GM19351 (cell line): ENCODE measurements around the gene RAB43.
"Not testable (repeated sequence)": the region's sequence is repeated elsewhere in the genome, so short reads cannot be mapped to it uniquely, and the experiment has no call there.

Experiments
- ATAC-seq: cut with Tn5 transposase; IDR thresholded peaks from one replicate; pipeline ENCODE4 v1.9.1; 2021; ENCODE audit warnings: mild to moderate bottlenecking, moderate library complexity; ENCODE audit not compliant: unreplicated experiment

RAB43 gene

GRCh38 chr3:129100274-129100673, 21.3 kb downstream of the RAB43 start:
- ATAC-seq = no peak

GRCh38 chr3:129095285-129095684, 26.3 kb downstream of the RAB43 start:
- ATAC-seq = no peak

GRCh38 chr3:129088312-129088711, 33.3 kb downstream of the RAB43 start:
- ATAC-seq = not testable (repeated sequence)

- ATAC-seq = peak; percentile 64
These were observed 33.7 kb downstream of the RAB43 start for GRCh38 chr3:129087904-129088303.

DNA sequence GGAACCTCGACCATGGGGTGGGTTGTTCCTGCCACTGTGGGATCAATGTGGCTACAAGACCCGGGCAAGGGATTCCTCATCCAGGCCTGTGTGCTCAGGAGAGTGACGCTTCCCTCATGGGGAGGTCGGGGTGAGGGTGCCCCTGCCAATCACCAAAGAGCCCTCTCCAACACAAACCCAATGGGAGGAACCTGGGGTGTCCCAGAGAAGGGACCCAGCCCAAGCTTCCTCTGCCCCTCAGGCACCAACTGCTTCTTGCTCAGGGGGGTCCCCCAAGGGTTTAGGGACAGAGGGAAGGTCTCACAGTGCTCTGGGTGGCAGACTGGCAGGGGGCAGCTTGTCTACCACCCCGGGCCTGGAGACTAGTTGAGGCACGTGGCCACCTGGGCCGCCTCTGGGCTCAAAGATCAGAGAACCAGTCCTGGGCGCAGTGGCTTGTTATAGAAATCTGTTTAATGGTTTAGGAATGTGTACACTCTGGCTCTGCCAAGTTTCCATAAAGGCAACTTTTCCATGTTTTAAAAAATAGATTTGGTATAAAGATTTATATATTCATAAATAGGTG, 34.4 kb downstream of the RAB43 start:
- ATAC-seq = no peak

GRCh38 chr3:129085818-129086217, 35.8 kb downstream of the RAB43 start:
- no peak for ATAC-seq

GRCh38 chr3:129085165-129085715, 36.4 kb downstream of the RAB43 start:
- no peak for ATAC-seq

- ATAC-seq = no peak
These were observed 37.1 kb downstream of the RAB43 start for GRCh38 chr3:129084501-129084900.

DNA sequence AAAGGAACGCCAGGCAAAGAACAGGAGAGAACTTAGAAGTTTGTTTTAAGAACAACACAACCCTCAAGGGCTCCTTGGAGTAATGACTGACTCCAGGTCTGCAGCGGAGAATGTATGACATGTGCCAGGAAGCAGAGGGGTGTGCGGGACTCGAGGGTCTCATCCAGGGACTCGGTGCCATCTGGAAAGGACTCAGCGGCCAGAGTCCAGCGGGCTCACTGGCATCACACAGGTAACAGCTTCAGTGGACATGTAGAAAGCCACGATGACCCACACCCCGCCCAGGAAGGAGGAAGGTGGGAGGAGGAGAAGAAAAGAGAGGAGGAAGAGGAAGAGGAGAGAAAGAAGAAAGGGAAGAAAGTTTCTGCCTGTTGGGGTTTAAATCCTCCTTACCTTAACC, 39.6 kb downstream of the RAB43 start:
- no peak for ATAC-seq

- no peak for ATAC-seq
These were observed 40.1 kb downstream of the RAB43 start for GRCh38 chr3:129081503-129081902.

- no peak for ATAC-seq
These were observed 43.1 kb downstream of the RAB43 start for GRCh38 chr3:129078510-129078909.

DNA sequence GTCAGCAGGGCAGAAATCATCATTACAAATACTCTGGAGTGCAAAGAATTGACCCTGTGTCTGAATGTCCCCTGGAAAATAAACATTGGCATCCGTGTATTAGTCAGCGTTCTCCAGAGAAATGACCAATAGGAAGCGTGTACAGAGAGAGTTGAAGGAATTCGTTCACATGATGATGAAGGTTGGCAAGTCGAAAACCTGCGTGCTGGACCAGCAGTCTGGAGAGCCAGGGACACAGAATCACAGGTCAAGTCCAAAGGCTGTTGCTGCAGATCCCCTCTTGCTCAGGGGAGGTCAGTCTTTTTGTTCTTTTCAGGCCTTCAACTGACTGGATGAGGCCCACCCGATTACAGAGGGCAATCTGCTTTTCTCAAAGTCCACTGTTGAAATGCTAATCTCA, 44.4 kb downstream of the RAB43 start:
- ATAC-seq = no peak

DNA sequence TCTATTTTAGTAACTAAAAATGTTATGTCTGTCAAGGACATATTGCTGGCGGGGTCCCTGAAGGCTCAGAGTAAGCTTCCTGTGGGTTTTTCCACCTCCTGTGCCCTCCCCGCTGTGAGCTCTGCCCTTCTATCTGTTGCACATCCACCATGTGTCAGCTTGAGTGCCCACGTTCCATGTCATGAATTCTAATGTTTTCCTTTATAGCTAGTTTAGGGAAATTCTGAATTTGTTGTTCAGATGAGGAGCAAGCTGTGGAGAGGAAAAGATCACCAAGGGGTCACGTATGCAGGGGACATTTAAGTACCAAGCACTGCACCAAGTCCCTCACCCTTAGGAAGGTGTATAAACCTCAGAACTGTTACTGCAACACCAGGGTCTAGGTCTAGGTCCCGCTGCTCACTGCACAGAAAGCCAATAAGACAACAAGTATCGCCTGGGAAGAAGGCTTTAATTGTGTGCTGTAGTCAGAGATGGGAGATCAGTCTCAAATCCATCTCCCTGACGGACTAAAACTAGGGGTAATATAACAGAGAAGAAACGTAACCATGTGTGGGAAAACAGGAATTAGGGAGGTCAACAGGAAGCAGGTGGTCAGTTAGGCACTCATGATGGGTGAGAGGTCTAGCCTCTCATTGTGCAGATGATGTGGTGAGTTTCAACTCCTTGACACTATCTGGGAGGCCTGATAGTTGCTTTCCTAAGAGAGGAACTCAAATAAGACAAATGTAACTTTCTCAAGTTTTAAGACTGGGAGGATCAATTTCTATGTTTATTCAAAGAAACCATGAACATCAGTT, 51.3 kb downstream of the RAB43 start:
- no peak for ATAC-seq

DNA sequence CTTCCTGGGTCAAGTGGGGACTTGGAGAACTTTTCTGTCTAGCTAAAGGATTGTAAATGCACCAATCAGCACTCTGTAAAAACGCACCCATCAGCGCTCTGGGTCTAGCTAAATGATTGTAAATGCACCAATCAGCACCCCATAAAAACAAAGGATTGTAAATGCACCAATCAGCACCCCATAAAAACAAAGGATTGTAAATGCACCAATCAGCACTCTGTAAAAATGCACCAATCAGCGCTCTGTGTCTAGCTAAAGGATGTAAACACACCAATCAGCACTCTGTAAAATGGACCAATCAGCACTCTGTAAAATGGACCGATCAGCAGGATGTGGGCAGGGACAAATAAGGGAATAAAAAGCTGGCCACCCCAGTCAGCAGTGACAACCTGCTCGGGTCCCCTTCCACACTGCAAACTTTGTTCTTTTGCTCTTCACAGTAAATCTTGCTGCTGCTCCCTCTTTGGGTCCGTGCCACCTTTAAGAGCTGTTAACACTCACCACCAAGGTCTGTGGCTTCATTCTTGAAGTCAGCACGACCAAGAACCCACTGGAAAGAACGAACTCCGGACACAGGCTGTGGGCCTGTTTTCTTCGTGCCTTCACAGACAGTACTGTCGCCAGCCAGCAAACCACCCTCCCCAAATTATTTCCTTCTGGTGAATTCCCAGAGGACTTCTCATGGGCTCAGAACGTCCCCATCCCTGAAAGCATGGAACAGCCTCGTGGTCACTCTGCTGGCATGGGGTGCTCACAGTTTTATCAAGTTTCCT, 52.1 kb downstream of the RAB43 start:
- ATAC-seq = not testable (repeated sequence)

DNA sequence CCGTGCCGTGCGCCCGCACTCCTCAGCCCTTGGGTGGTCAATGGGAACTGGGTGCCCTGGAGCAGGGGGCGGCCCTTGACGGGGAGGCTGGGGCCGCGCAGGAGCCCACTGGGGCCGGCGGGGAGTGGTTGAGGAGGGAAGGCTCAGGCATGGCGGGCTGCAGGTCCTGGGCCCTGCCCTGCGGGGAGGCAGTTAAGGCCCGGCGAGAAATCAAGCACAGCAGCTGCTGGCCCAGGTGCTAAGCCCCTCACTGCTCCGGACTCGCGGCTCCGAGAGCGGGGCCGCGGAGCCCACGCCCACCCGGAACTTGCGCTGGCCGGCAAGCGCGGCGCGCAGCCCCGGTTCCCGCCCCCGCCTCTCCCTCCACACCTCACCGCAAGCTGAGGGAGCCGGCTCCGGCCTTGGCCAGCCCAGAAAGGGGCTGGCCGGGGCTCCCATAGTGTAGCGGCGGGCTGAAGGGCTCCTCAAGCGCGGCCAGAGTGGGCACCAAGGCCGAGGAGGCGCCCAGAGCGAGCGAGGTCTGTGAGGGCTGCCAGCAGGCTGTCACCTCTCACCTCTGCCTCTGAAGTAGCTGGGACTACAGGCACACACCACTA, 53.2 kb downstream of the RAB43 start:
- ATAC-seq = no peak

DNA sequence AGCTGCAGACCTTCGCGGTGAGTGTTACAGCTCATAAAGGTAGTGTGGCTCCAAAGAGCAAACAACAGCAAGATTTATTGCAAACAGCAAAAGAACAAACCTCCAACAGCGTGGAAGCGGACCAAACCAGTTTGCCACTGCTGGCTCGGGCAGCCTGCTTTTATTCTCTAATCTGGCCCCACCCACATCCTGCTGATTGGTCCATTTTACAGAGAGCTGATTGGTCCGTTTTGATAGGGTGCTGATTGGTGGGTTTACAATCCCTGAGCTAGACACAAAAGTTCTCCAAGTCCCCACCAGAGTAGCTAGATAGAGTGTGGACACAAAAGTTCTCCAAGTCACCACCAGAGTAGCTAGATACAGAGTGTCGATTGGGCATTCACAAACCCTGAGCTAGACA, 53.9 kb downstream of the RAB43 start:
- ATAC-seq = not testable (repeated sequence)

DNA sequence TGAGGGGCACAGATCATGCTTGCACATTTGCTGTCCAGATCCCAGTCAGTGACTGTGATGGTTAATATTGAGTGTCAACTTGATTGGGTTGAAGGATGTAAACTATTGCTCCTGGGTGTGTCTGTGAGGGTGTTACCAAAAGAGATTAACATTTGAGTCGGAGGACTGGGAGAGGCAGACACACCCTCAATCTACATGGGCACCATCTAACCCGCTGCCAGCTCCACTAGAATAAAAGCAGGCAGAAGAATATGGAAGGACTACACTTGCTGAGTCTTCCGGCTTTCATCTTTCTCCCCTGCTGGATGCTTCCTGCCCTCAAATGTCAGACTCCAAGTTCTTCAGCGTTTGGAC, 55.9 kb downstream of the RAB43 start:
- ATAC-seq = no peak

DNA sequence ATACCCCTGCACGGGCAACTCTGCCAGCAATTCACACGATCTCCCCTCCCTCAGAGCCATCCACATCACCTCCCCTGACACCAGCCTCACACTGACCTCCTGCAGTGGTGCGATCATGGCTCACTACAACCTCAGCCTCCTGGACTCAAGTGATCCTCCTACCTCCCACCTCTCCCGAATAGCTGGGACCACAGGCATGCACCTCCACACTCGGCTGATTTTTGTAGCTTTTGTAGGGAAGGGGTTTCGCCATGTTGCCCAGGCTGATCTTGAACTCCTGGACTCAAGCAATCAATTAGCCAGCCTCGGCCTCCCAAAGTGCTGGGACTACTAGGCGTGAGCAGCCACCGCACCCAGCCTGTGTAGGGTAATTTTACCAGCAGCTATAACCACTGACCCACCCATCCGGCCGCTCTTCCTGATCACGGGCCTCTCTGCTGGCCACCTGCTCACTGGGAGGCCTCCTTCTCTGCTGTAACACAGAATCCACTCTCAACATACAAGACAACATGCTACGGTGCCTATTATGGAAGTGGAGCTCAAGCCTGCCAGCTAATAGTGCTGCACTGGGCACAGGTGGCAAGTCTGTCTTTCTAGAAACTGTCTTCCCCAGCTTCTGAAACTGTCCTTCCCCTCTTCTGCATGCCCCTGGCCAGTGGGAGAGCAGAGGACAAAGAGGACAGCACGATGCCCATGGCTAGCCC, 56.4 kb downstream of the RAB43 start:
- no peak for ATAC-seq

GRCh38 chr3:129063841-129064482, 57.6 kb downstream of the RAB43 start:
- no peak for ATAC-seq

GRCh38 chr3:129063091-129063640, 58.4 kb downstream of the RAB43 start:
- ATAC-seq = no peak
